HFFc6 (cell line): ENCODE measurements around the gene SH3BP4. TPM values are rescaled to one million over a fixed set of nuclear protein-coding genes. Genes with fewer than 3 reads are reported as not detected.
A peak's percentile ranks its signal among the peaks of the same experiment; 100 is the strongest.

Source experiments
- DNase-seq: peaks from one replicate; pipeline ENCODE4 v3.0.0-alpha.2; 2018
- H3K27ac Mint-ChIP-seq: 2 replicates; pipeline ENCODE4 v1.8.0; 2020; ENCODE audit warnings: mild to moderate bottlenecking, mixed read lengths
- H3K27me3 Mint-ChIP-seq: 2 replicates; pipeline ENCODE4 v1.8.0; 2021; ENCODE audit warnings: mild to moderate bottlenecking, moderate library complexity, mixed read lengths; ENCODE audit not compliant: insufficient read depth
- H3K36me3 Mint-ChIP-seq: 2 replicates; pipeline ENCODE4 v1.8.0; 2021; ENCODE audit warnings: low read depth, mixed read lengths
- H3K4me1 Mint-ChIP-seq: 2 replicates; pipeline ENCODE4 v1.8.0; 2020; ENCODE audit warnings: low read depth, mixed read lengths
- H3K4me3 Mint-ChIP-seq: 2 replicates; pipeline ENCODE4 v1.8.0; 2020; ENCODE audit warnings: mild to moderate bottlenecking, moderate library complexity, mixed read lengths
- H3K9me3 Mint-ChIP-seq: 2 replicates; pipeline ENCODE4 v1.8.0; 2020; ENCODE audit warnings: mild to moderate bottlenecking, mixed read lengths
- total RNA-seq, 6 experiments: library from RNA; stranded (reverse); fragmentation: NEBNext Ultra II Directional; extraction: Animal tissue kit (Norgen Biotek cat#: 25700); gene quantifications; 2 replicates in 1 of 6; 3 replicates in 5 of 6; pipeline ENCODE4 v1.2.3, GENCODE V29; 2021
- TF ChIP-seq, protein P1 (sequence below): fragments of 200-600 bp; sonication (generic); IDR thresholded peaks from 2 replicates; pipeline ENCODE4 v1.5.0; 2021; ENCODE audit warnings: antibody characterized with exemption, mild to moderate bottlenecking

SH3BP4 gene
- total RNA-seq, 6 experiments from 2014 or later = 82.3 to 98.7 (median 87.8) TPM

- H3K4me3 Mint-ChIP-seq = peak overlapping the region; percentile 60
- no peaks in the 10 kb centered on the region for H3K9me3 Mint-ChIP-seq
- peaks cover 51% of the 10 kb centered on the region for H3K36me3 Mint-ChIP-seq
- peak overlapping the region; percentile 84 for H3K27ac Mint-ChIP-seq
- TF ChIP-seq, protein P1, sequence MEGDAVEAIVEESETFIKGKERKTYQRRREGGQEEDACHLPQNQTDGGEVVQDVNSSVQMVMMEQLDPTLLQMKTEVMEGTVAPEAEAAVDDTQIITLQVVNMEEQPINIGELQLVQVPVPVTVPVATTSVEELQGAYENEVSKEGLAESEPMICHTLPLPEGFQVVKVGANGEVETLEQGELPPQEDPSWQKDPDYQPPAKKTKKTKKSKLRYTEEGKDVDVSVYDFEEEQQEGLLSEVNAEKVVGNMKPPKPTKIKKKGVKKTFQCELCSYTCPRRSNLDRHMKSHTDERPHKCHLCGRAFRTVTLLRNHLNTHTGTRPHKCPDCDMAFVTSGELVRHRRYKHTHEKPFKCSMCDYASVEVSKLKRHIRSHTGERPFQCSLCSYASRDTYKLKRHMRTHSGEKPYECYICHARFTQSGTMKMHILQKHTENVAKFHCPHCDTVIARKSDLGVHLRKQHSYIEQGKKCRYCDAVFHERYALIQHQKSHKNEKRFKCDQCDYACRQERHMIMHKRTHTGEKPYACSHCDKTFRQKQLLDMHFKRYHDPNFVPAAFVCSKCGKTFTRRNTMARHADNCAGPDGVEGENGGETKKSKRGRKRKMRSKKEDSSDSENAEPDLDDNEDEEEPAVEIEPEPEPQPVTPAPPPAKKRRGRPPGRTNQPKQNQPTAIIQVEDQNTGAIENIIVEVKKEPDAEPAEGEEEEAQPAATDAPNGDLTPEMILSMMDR = no peak
- peak; percentile 88 for DNase-seq
- H3K27me3 Mint-ChIP-seq = peaks cover 12% of the 10 kb centered on the region
- peaks cover 100% of the 10 kb centered on the region for H3K4me1 Mint-ChIP-seq
These were observed 72.5 kb downstream of the SH3BP4 start for GRCh38 chr2:235024191-235024860.

DNA sequence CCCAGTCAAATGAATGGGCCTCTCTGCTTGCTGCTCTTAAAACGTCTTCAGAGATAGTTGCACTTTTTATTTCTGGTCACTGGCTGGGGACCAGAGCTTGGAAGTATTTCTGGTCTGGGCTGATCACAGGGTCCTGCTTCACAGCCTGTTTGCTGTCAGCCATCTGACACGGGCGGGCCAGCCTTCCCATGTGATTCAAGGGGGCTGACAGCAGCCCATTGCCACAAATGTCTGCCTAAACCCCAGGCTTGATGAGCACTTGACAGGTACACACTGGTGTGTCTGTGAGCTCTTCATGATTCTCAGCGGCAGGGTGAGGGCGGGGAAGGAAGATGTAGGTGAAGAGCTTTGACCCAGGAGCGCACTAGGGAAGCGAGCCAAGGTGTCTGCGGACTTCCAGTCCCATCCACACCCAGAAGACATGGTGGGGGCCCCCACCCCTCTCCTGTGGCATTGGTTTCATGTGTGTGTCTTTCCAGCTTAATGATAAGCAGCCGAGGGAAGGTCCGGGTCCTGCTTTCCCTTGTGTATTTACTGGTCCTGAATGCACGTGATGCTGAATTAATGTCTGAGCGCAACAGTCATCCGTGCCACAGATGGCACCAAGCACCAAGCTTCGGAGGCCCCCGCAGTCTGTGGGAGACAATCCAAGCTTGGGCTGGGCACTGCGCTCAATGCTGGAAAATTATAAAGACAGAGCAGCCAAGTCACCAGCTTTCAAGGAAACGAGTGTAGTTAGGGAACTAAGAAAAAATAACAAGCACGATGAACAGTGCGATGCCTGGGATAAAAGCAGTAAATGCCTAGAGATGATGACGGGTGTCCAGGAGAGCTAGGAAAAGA is 73.3 kb downstream of the SH3BP4 start:
- no peak for DNase-seq
- peak overlapping the region; percentile 84 for H3K27ac Mint-ChIP-seq
- TF ChIP-seq, protein P1 = no peak
- H3K4me1 Mint-ChIP-seq = peaks cover 100% of the 10 kb centered on the region
- no peaks in the 10 kb centered on the region for H3K9me3 Mint-ChIP-seq
- H3K36me3 Mint-ChIP-seq = peaks cover 50% of the 10 kb centered on the region
- H3K4me3 Mint-ChIP-seq = peak overlapping the region; percentile 78
- peaks cover 12% of the 10 kb centered on the region for H3K27me3 Mint-ChIP-seq

GRCh38 chr2:235025800-235026536 is 74.2 kb downstream of the SH3BP4 start:
- TF ChIP-seq, protein P1 = no peak
- peaks cover 11% of the 10 kb centered on the region for H3K27me3 Mint-ChIP-seq
- peak overlapping the region; percentile 84 for H3K27ac Mint-ChIP-seq
- H3K9me3 Mint-ChIP-seq = no peaks in the 10 kb centered on the region
- peak overlapping the region; percentile 78 for H3K4me3 Mint-ChIP-seq
- peak; percentile 75 for DNase-seq
- H3K36me3 Mint-ChIP-seq = peaks cover 44% of the 10 kb centered on the region
- H3K4me1 Mint-ChIP-seq = peaks cover 98% of the 10 kb centered on the region

DNA sequence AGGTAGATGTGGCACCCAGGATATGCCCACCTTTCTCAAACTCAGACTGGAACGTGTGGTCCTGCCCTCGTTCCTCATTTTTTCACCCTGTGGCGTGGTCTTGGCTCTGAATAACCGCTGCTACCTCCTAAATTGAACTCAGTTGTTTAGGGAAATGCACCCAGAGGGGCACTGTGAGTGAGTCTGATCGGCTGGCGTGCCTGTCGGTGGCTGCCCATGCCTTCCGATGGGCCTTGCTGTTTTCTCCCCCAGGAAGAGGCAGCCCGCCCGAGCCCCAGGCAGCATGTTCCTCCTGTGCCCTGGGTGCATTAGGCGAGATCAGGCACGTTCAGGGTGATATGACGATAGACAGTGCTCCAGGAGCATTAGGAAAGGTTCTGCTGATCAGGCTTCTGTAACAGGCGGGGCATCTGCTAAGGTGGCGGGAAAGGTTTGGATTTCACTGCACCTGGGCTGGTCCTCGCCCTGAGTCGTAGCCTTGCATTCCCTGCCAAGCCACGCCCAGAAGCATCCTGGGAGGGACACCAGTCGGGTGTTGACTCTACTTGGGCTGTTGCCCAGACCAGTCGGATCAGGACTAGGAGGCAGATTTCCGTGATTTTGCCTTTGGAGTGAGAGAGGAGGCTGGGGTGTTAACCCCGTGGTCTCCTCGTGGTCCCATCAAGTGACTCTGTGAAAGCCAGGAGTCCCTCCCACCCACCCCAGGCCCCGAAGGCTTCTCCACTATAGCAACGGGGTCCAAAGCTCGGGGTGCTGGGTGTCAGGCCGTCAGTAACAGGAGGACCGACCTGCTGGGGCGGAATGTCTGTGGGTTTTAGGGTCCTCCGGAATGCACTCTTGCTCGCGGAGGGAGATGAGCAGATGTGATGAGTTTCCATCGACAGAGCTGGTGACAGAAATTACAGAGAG is 75.1 kb downstream of the SH3BP4 start:
- Mint-ChIP-seq H3K4me3 (peak overlapping the region; percentile 78), H3K27me3 (peaks cover 11% of the 10 kb centered on the region), H3K4me1 (peaks cover 97% of the 10 kb centered on the region), H3K27ac (peak overlapping the region; percentile 84), H3K9me3 (no peaks in the 10 kb centered on the region), H3K36me3 (peaks cover 47% of the 10 kb centered on the region)
- DNase-seq = peak; percentile 36
- TF ChIP-seq, protein P1 = no peak
